ENCODE results near the gene MRPS18B.

MRPS18B gene
- long read RNA-seq, donor 1, transcript MRPS18B-206 (7 exons, 1,532 nt), result major isoform, 61 of 69 reads
- long read RNA-seq, donor 1, partial matches to known transcripts, result 0 of 69 reads
- long read RNA-seq, donor 1, other reads (novel, unspliced or antisense), result 7 of 69 reads
- long read RNA-seq, donor 2, transcript MRPS18B-206 (7 exons, 1,532 nt), result major isoform, 15 of 20 reads
- long read RNA-seq, donor 2, partial matches to known transcripts, result 0 of 20 reads
- long read RNA-seq, donor 2, other reads (novel, unspliced or antisense), result 5 of 20 reads
- long read RNA-seq, donor 3, transcript MRPS18B-206 (7 exons, 1,532 nt), result major isoform, 18 of 18 reads
- long read RNA-seq, donor 3, partial matches to known transcripts, result 0 of 18 reads
- long read RNA-seq, donor 3, other reads (novel, unspliced or antisense), result 0 of 18 reads
- long read RNA-seq, donor 4, transcript MRPS18B-206 (7 exons, 1,532 nt), result major isoform, 31 of 104 reads
- long read RNA-seq, donor 4, partial matches to known transcripts, result 67 of 104 reads
- long read RNA-seq, donor 4, other reads (novel, unspliced or antisense), result 6 of 104 reads
- long read RNA-seq, donor 5, transcript MRPS18B-206 (7 exons, 1,532 nt), result major isoform, 38 of 38 reads
- long read RNA-seq, donor 5, partial matches to known transcripts, result 0 of 38 reads
- long read RNA-seq, donor 5, other reads (novel, unspliced or antisense), result 0 of 38 reads
- long read RNA-seq, donor 6, transcript MRPS18B-206 (7 exons, 1,532 nt), result major isoform, 26 of 26 reads
- long read RNA-seq, donor 6, partial matches to known transcripts, result 0 of 26 reads
- long read RNA-seq, donor 6, other reads (novel, unspliced or antisense), result 0 of 26 reads
- long read RNA-seq, donor 7, transcript MRPS18B-206 (7 exons, 1,532 nt), result major isoform, 53 of 170 reads
- long read RNA-seq, donor 7, partial matches to known transcripts, result 108 of 170 reads
- long read RNA-seq, donor 7, other reads (novel, unspliced or antisense), result 9 of 170 reads
- long read RNA-seq, donor 8, transcript MRPS18B-206 (7 exons, 1,532 nt), result major isoform, 31 of 32 reads
- long read RNA-seq, donor 8, partial matches to known transcripts, result 0 of 32 reads
- long read RNA-seq, donor 8, other reads (novel, unspliced or antisense), result 0 of 32 reads

DNA sequence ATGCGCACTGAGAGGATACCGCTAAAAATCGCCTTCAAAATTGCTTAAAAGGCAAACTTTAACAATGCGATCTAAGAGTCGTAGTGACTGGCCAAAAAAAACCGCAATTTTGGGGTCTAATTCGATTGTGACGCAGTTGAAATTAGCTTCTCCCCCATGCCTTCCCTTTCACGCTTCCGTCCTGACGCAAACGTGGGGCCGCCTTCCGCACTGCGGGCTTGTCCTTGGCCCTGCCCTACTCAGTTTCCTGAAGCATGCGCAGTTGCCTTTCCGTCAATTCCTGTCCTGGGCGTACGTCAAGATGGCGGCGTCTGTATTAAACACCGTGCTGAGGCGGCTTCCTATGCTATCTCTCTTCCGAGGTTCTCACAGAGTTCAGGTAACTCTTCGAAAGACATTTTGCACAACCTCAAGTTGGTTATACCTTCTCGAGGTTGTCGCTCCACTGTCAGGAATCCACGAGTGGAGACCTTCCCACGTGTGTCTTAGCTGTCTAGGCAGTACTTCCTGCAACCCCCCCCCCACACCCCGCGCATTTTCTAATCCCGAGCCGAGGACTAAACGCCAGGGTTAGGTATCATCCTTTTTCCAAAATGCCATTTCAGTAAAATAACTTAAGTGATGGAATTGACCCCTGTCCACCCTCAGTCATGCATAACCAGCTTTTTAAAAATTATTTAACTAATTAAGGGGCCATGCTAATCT lies at the start of gene MRPS18B:
TSS of gene MRPS18B (plus strand) at position 276 of the 705 bp plus-strand sequence. CDS start at position 302, 26 bp downstream.
- DNase-seq, result peak; percentile 96

DNA sequence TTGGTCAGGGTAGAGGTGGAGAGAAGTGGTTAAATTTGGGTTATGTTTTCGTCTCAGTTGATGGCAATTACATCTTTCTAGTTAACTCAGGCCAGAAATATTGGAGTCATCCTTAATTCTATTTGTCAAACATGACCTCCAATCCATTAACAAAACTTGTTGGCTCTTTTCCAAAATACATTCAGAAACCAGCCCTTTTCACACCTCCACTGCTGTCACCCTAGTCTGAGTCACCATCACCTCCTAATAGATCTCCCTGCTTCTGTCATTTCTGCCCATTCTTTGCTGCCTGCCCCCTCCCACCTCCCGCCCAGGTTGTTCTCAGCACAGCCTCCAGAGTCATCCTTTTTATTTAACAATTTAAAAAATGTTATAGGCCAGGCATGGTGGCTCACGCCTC lies 49.4 kb upstream of the MRPS18B start:
- DNase-seq, result no peak

DNA sequence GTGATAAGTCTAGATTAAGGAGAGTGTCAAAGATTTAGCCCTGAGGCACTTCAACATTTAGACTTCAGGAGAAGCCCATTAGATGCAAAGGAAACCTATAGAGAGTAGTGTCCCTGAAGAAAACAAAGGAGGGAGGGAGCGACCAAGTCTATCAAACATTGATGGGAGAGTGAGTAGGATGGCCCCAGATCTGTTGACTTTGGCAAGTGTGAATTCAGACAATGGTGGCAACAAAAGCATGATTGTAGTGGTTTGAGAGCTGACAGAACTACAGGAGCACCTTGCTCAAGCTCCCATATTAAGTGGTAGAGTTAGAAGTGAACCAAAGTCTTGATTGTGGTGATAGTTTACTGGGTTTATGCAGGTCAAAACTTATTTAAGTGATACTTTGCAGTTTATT lies 47.4 kb upstream of the MRPS18B start:
- no peak for DNase-seq

DNA sequence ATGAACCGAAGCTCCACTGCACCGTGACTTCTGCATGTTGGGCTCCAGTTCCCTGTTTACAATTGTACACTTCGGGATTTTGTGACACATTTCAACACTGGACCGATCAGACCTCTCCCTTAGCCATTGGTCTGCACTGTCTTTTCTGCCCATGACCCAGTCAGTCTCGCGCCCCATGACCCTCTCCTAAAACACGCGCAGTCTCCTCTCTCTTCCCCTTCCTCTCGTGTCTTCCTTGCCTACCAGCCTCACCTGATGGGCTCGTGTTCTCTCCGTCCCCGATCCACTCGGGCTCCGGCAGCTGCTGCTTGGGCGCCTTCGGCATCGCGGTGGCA lies 46.9 kb upstream of the MRPS18B start:
- DNase-seq, result no peak

DNA sequence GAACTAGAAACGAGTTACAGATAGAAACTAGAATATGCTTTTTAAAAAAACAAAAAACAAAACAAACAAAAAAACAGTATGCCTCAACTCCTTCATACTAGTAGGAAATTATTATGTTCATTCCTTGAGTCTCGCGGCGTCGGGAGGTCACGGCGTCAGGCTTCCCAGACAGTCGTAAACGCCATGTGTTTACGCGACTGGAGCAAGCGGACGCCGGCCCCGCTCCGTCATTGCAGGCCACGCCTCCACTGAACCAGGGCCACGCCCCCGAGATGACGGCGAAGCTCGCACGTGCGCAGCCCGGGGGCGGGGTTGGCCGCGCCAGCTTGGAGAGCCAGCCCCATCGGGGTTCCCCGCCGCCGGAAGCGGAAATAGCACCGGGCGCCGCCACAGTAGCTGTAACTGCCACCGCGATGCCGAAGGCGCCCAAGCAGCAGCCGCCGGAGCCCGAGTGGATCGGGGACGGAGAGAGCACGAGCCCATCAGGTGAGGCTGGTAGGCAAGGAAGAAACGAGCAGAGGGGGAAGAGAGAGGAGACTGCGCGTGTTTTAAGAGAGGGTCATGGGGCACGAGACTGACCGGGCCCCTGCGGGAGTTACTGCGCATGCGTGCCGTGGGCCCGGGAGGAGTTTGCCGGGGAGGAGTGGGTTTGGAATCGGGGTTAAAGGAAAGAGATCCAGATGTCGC lies 46.4 kb upstream of the MRPS18B start, which contains the start of gene ABCF1:
TSS of gene ABCF1 (plus strand) at position 368 of the 687 bp plus-strand sequence. CDS start at position 414, 46 bp downstream.
- peak; percentile 100 for DNase-seq

DNA sequence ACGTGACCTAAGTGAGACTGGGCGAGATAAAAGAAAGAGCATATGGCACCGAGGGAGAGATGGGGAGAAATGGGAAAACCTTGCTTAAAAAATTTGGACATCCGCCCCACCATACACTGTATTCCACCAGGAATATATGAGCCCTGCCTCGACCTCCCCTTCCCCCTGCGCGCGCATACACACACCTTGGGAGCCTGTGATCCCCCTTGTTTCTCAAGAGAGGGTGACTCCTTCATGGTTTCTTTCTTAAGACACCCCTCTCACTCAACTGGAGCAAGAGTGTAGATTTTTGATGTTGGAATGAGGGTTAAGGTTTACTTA lies 45.9 kb upstream of the MRPS18B start:
- no peak for DNase-seq

DNA sequence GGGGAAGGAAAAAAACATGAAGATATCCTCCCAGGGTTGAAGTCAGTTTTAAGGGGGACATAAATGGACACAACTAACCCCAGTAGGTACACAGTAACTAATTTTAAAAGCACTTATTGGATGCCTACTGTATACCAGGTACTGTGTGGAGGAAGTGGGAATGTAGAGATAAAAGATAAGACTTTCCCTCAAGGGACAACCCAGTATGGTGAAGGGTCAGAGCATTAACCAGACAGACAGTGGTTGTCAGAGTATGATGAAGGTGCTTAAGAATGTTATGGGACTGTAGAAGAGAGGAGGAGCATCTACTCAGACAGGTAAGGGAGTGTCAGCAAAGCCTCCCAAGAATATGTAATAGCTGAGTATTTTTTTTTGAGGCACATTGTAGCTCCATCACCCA lies 45.5 kb upstream of the MRPS18B start:
- no peak for DNase-seq

DNA sequence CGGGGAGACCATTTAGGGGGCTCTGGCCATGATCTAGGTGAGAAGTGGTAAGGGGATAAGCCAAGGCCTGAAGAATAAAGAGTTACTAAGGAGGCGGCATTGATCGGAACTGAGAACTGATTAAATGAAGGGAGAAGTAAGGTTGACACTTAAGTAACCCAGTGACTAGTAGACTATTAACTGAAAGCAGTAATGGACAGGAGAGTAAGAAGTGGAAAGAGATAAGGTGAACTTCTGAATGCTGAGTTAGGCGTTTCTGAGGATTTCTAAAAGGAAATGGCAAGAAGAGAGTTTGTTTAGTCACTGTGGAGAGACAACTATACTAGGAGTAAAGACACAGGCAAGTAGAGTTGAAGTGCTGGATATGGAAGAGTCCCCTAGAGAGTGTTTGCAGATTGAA lies 44.5 kb upstream of the MRPS18B start:
- DNase-seq, result no peak

DNA sequence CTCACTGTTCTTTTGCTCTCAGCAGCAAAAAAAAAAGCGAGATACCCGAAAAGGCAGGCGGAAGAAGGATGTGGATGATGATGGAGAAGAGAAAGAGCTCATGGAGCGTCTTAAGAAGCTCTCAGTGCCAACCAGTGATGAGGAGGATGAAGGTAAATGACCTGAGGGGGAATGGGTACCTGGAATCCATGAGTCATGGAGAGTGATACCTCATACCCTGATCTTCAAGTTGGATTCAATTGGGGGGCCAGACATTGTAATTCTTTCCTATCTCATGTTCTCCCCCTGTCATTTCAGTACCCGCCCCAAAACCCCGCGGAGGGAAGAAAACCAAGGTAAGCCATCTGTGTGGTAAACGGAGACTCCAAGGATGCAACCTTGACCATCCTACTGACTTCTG lies 39.6 kb upstream of the MRPS18B start:
- DNase-seq, result no peak

DNA sequence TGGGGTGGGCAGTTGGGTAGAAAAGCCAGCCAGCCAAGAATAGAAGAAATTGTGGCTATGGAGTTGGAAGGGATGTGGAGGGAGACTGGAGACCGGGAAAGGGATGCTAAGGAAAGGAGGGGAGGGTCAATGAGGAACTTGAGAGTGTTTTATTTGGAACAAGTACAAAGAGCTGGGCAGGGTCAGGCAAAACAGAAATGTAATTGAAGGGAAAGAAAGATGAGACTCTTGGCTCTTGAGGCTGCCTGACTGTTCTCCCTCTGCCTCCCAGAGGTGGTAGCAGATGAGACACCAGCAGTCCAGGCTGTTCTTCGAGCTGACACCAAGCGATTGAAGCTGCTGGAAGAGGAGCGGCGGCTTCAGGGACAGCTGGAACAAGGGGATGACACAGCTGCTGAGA lies 33.7 kb upstream of the MRPS18B start:
- DNase-seq, result no peak

DNA sequence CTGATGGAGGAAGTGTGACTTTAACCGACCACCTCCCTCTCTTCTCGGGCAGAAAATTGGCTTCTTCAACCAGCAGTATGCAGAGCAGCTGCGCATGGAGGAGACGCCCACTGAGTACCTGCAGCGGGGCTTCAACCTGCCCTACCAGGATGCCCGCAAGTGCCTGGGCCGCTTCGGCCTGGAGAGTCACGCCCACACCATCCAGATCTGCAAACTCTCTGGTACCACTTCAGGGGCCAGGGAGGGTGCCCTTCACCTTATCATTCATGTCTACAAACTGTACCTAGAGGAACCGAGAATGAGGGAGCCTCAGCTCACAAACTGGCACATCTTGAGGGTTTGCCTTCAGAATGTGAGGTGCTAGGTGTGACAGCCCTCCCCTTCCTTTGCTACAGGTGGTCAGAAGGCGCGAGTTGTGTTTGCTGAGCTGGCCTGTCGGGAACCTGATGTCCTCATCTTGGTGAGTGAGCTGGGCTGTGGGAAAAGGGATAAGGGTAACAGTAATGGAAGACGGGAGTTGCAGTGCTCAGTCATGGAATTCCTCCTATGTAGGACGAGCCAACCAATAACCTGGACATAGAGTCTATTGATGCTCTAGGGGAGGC lies 27.8 kb upstream of the MRPS18B start:
- no peak for DNase-seq

DNA sequence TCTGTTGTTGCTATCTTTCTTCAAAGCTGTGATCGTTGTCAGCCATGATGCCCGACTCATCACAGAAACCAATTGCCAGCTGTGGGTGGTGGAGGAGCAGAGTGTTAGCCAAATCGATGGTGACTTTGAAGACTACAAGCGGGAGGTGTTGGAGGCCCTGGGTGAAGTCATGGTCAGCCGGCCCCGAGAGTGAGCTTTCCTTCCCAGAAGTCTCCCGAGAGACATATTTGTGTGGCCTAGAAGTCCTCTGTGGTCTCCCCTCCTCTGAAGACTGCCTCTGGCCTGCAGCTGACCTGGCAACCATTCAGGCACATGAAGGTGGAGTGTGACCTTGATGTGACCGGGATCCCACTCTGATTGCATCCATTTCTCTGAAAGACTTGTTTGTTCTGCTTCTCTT lies 27.1 kb upstream of the MRPS18B start:
- no peak for DNase-seq

DNA sequence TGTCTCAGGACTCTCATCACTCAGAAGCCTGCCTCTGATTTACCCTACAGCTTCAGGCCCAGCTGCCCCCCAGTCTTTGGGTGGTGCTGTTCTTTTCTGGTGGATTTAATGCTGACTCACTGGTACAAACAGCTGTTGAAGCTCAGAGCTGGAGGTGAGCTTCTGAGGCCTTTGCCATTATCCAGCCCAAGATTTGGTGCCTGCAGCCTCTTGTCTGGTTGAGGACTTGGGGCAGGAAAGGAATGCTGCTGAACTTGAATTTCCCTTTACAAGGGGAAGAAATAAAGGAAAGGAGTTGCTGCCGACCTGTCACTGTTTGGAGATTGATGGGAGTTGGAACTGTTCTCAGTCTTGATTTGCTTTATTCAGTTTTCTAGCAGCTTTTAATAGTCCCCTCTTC lies 26.6 kb upstream of the MRPS18B start:
- no peak for DNase-seq

DNA sequence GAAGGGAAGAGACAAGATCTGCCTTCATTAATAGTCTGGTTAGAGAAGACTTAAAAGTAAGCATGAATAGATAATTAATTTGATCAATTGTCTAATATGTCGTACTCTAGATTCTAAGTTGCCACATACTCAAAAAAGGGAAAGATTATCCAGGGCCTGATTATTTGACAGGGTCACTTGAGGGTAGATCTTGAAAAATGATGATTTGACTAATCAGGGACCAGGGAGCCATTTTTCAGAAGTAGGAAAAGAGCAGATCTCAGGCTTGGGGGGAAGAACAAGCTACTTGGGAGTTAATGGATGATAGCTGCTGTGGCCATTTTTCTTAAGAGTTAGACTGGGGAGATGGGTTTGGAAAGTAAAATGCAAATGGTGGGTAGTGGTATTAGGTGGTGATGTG lies 25.4 kb upstream of the MRPS18B start:
- DNase-seq, result no peak

DNA sequence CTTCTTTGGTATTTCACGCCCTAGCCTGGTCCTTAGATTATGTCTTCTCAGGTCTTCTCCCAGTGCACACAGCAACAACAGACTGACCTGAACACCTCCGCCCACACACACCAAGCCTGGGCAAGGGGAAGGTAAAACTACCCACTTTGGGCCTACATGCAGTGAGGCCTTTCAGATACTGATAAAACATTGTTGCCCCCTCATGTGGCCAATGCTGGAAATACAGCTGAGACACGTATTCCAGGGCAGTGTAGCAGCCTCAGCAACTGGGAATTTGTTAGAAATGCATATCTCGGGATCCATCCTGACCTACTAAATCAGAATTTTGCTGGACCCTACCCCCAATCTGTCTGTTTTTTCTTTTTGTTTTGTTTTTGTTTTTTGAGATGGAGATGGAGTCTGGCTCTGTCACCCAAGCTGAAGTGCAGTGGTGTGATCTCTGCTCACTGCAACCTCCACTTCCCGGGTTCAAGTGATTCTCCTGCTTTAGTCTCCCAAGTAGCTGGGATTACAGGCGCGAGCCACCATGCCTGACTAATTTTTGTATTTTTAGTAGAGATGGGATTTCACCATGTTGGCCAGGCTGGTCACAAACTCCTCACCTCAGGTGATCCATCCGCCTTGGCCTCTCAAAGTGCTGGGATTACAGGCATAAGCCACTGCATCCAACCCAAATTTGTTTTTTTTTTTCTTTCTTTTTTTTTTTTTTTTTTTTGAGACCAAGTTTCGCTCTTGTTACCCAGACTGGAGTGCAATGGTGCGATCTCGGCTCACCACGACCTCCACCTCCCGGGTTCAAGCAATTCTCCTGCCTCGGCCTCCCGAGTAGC lies 20.1 kb upstream of the MRPS18B start:
- peak; percentile 48 for DNase-seq

DNA sequence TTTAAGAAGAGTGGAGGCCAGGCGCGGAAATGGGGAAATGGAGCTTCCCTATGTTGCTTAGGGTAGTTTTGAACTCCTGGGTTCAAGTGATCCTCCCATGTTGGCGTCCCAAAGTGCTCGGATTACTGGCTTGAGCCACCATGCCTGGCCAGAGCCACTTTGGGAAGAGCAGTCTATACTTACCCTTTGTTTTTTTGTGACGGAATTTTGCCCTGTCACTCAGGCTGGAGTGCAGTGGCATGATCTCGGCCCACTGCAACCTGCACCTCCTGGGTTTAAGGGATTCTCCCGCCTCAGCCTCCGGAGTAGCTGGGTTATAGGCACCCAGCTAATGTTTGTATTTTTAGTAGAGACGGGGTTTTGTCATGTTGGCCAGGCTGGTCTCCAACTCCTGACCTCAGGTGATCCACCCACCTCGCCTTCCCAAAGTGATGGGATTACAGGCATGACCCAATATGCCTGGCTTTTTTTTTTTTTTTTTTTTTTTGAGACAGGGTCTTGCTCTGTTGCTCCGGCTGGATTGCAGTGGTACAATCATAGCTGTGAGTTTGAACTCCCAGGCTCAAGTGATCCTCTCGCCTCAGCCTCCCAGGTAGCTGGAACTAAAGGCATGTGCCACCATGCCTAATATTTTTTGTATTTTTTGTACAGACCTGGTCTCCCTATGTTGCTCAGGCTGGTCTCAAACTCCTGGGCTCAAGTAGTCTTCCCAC lies 18.6 kb upstream of the MRPS18B start:
- DNase-seq, result no peak

DNA sequence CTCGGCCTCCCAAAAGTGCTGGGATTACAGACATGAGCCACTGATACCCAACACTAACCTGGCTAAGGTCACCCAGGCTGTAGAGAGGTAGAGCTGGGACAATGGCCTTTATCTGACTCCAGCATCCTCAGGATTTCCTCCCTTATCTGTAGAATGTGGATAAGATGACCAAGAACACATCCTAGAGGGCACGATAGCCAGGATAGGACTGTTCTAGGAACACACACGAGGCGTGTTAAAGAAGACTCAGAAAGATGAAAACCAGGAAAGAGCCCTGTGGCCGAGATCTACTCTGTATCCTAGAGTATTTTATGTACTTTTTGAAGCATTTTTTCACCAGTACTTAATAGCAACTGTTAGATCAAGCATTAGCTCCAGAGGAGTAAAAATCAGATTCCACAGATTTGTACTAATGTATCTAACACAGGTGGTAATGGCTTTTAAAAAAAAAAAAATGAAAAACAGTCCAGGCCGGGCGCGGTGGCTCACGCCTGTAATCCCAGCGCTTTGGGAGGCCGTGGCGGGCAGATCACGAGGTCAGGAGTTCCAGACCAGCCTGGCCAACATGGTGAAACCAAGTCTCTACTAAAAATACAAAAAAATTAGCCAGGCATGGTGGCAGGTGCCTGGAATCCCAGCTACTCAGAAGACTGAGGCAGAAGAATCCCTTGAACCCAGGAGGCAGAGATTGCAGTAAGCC lies 17.9 kb upstream of the MRPS18B start:
- DNase-seq, result no peak

DNA sequence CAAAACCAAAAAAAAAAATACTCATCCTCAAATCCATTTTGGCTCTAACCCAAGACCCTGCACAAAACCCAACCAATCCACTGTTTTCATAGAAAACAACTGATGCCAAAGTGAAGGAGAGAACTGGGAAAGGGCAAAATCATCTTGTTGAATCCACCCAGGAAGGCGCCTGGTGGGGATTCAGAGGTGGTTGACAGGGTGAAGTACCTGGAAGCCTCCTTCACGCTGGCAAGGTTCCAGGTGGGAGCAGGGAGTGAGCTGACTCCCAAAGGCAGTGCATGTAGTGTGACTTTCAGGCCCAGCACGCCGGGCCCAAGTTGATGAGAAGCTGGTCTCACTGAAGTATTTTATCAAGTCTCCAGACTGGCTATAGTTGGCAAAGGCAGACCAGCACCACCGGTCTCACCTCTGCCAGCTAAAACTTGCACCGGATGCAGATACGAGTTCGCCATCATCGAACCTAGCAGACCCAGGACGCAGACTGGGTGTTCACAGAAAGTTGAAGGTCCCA lies 17.1 kb upstream of the MRPS18B start:
- no peak for DNase-seq

DNA sequence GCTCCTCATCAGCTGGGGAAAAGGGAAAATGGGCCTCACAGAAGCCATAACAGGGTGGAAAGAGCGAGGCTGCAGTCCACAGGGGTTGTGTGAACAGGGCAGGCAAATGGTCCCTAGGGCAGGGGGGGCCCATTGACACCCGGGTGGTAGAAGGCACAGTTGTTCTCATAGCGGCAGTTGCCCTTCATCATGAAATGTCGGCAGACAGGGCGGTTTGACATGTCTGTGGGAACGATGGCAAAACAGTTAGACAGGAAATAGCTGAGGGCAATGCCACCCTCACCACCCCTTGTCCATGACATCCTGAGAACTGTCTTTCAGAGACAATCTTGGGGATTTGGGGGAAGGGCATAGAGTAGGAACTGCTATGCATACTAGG lies 16.2 kb upstream of the MRPS18B start:
- no peak for DNase-seq

All from right kidney (tissue), 9 donors.